Neural progenitor cell (in vitro differentiated cells): ENCODE results near the gene B9D1. TPM values are rescaled to one million over a fixed set of nuclear protein-coding genes. Genes with fewer than 3 reads are reported as not detected.

Experiments
- DNase-seq: peaks from one replicate; pipeline ENCODE4 v3.0.0-alpha.2; 2016; ENCODE audit warnings: low spot score
- H2AFZ ChIP-seq: fragments of 200-600 bp; sonication (generic); replicated peaks from 2 replicates; pipeline ENCODE4 v1.6.1; 2016; ENCODE audit warnings: antibody characterized with exemption
- H3F3A ChIP-seq: fragments of 200-600 bp; sonication (generic); 2 replicates; pipeline ENCODE4 v1.6.1; 2016; ENCODE audit warnings: antibody characterized with exemption, low read depth
- H3K27ac ChIP-seq: fragments of 200-600 bp; sonication (generic); 2 replicates; pipeline ENCODE4 v1.5.1; 2016; ENCODE audit warnings: mild to moderate bottlenecking
- H3K27me3 ChIP-seq: fragments of 200-600 bp; sonication (generic); 2 replicates; pipeline ENCODE4 v1.6.1; 2016; ENCODE audit warnings: mild to moderate bottlenecking, moderate library complexity
- H3K36me3 ChIP-seq: fragments of 200-600 bp; sonication (generic); 2 replicates; pipeline ENCODE4 v1.5.1; 2016
- H3K4me1 ChIP-seq: fragments of 200-600 bp; sonication (generic); 2 replicates; pipeline ENCODE4 v1.6.1; 2016; ENCODE audit warnings: mixed run types
- H3K4me2 ChIP-seq: fragments of 200-600 bp; sonication (generic); 2 replicates; pipeline ENCODE4 v1.6.1; 2016
- H3K4me3 ChIP-seq: fragments of 200-600 bp; sonication (generic); 2 replicates; pipeline ENCODE4 v1.5.1; 2016
- H3K79me2 ChIP-seq: fragments of 200-600 bp; sonication (generic); 2 replicates; pipeline ENCODE4 v1.6.1; 2016; ENCODE audit warnings: low read depth
- H3K9ac ChIP-seq: fragments of 200-600 bp; sonication (generic); 2 replicates; pipeline ENCODE4 v1.6.1; 2016
- H3K9me3 ChIP-seq: fragments of 200-600 bp; sonication (generic); 2 replicates; pipeline ENCODE4 v1.5.1; 2016; ENCODE audit warnings: low read depth
- H4K20me1 ChIP-seq: fragments of 200-600 bp; sonication (generic); 2 replicates; pipeline ENCODE4 v1.6.1; 2016; ENCODE audit warnings: low read depth
- H3K27ac Mint-ChIP-seq: 3 replicates; pipeline ENCODE4 v1.8.0; 2021; ENCODE audit warnings: mixed read lengths
- H3K27me3 Mint-ChIP-seq: 2 replicates; pipeline ENCODE4 v1.8.0; 2022; ENCODE audit warnings: low read depth, mild to moderate bottlenecking, inconsistent platforms, moderate library complexity, mixed read lengths; ENCODE audit not compliant: insufficient read depth
- H3K36me3 Mint-ChIP-seq: 3 replicates; pipeline ENCODE4 v1.8.0; 2021; ENCODE audit warnings: mixed read lengths
- H3K4me1 Mint-ChIP-seq: 3 replicates; pipeline ENCODE4 v1.8.0; 2021; ENCODE audit warnings: mixed read lengths
- H3K4me3 Mint-ChIP-seq: 3 replicates; pipeline ENCODE4 v1.8.0; 2021; ENCODE audit warnings: mild to moderate bottlenecking, moderate library complexity, mixed read lengths
- H3K9me3 Mint-ChIP-seq: 3 replicates; pipeline ENCODE4 v1.8.0; 2020; ENCODE audit warnings: mixed read lengths
- EZH2 ChIP-seq: fragments of 200-600 bp; sonication (generic); IDR thresholded peaks from 2 replicates; pipeline ENCODE4 v1.6.1; 2017; ENCODE audit warnings: antibody characterized with exemption, mild to moderate bottlenecking, moderate library complexity
- EZH2phosphoT487 ChIP-seq: fragments of 200-600 bp; sonication (generic); IDR thresholded peaks from 2 replicates; pipeline ENCODE4 v1.6.1; 2017; ENCODE audit warnings: antibody characterized with exemption
- total RNA-seq: library from RNA; depleted of rRNA; stranded (reverse); fragments of >200 nt; gene quantifications from 2 replicates; pipeline ENCODE4 v1.2.3, GENCODE V29; 2015; ENCODE audit warnings: low replicate concordance
- TF ChIP-seq, protein P1 (sequence below): fragments of 200-600 bp; sonication (generic); IDR thresholded peaks from 2 replicates; pipeline ENCODE4 v1.5.1; 2017; ENCODE audit warnings: antibody characterized with exemption, mild to moderate bottlenecking

The B9D1 gene
- total RNA-seq, 1 donor from 2014 or later: 15.1 TPM

GRCh38 chr17:19372011-19372370 is 9.5 kb upstream of the B9D1 start:
- Mint-ChIP-seq H3K4me1 (peaks cover 6% of the 10 kb centered on the region), H3K27me3 (peaks cover 6% of the 10 kb centered on the region), H3K9me3 (no peaks in the 10 kb centered on the region), H3K4me3 (no peak overlapping the region), H3K27ac (peak overlapping the region; percentile 46), H3K36me3 (no peaks in the 10 kb centered on the region)
- Histone ChIP-seq H3F3A (peaks cover 12% of the 10 kb centered on the region), H4K20me1 (no peaks in the 10 kb centered on the region), H3K9ac (no peak overlapping the region), H3K79me2 (peaks cover 20% of the 10 kb centered on the region), H3K9me3 (no peaks in the 10 kb centered on the region), H2AFZ (no peak overlapping the region), H3K4me3 (no peak overlapping the region), H3K27ac (no peak overlapping the region), H3K36me3 (no peaks in the 10 kb centered on the region), H3K27me3 (no peaks in the 10 kb centered on the region), H3K4me1 (peaks cover 4% of the 10 kb centered on the region), H3K4me2 (no peak overlapping the region)
- DNase-seq: no peak
- TF ChIP-seq, protein P1, sequence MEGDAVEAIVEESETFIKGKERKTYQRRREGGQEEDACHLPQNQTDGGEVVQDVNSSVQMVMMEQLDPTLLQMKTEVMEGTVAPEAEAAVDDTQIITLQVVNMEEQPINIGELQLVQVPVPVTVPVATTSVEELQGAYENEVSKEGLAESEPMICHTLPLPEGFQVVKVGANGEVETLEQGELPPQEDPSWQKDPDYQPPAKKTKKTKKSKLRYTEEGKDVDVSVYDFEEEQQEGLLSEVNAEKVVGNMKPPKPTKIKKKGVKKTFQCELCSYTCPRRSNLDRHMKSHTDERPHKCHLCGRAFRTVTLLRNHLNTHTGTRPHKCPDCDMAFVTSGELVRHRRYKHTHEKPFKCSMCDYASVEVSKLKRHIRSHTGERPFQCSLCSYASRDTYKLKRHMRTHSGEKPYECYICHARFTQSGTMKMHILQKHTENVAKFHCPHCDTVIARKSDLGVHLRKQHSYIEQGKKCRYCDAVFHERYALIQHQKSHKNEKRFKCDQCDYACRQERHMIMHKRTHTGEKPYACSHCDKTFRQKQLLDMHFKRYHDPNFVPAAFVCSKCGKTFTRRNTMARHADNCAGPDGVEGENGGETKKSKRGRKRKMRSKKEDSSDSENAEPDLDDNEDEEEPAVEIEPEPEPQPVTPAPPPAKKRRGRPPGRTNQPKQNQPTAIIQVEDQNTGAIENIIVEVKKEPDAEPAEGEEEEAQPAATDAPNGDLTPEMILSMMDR: no peak
- TF ChIP-seq EZH2 (no peak), EZH2phosphoT487 (no peak)

DNA sequence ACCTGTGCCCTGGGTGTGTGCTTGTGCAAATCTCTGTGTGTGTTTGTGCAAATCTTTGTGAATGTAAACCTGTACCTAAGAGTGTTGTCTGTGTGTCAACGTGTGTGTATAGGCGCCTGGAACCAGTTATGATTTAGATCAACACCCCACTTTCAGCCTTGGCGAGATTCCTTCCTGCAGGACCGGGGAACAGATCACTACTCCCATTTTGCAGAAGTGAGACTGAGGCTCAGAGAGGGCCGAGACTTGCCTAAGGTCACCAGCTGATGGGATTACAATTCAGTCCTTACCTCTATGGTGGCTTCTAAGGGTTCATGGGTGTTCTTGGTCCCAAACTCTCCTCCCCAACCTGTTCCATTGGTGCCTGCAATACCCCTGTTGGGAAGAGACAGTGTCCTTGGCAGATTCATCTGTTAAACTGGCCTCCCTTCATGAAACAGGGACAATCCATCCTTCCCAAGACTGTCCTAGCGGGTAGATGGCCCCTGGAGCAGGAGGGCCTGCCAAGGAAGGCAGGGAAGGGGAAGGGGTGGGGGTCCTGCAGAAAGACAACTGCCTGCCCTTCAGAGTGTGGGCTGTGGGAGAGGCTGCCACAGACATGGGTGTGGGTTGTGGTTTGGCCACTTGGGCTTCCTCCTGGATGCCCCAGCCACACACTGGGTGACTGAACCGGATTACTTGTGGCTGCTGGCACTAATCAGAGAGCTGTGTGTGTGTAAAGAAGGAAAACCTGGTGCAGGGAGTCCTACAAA is 8.9 kb upstream of the B9D1 start:
- H3K36me3 Mint-ChIP-seq: no peaks in the 10 kb centered on the region
- Histone ChIP-seq H3K27me3 (no peaks in the 10 kb centered on the region), H3K36me3 (no peaks in the 10 kb centered on the region), H2AFZ (no peak overlapping the region), H3K4me1 (peaks cover 4% of the 10 kb centered on the region), H3K4me3 (no peak overlapping the region), H3K9ac (no peak overlapping the region), H4K20me1 (no peaks in the 10 kb centered on the region), H3K9me3 (no peaks in the 10 kb centered on the region), H3K4me2 (no peak overlapping the region), H3F3A (peaks cover 9% of the 10 kb centered on the region), H3K27ac (no peak overlapping the region), H3K79me2 (peaks cover 14% of the 10 kb centered on the region)
- H3K4me3 Mint-ChIP-seq: no peak overlapping the region
- no peaks in the 10 kb centered on the region for H3K9me3 Mint-ChIP-seq
- peak overlapping the region; percentile 50 for H3K27ac Mint-ChIP-seq
- H3K27me3 Mint-ChIP-seq: peaks cover 6% of the 10 kb centered on the region
- DNase-seq: no peak
- peaks cover 3% of the 10 kb centered on the region for H3K4me1 Mint-ChIP-seq
- TF ChIP-seq EZH2phosphoT487: no peak
- no peak for TF ChIP-seq EZH2
- TF ChIP-seq, protein P1: no peak

- Mint-ChIP-seq H3K4me1 (no peaks in the 10 kb centered on the region), H3K27ac (no peak overlapping the region), H3K27me3 (peaks cover 6% of the 10 kb centered on the region), H3K36me3 (no peaks in the 10 kb centered on the region), H3K9me3 (no peaks in the 10 kb centered on the region), H3K4me3 (no peak overlapping the region)
- Histone ChIP-seq H3K36me3 (no peaks in the 10 kb centered on the region), H3K9me3 (no peaks in the 10 kb centered on the region), H3K27me3 (no peaks in the 10 kb centered on the region), H3K4me2 (no peak overlapping the region), H3K27ac (no peak overlapping the region), H3K4me3 (no peak overlapping the region), H2AFZ (no peak overlapping the region), H3K9ac (no peak overlapping the region), H3F3A (peaks cover 1% of the 10 kb centered on the region), H3K4me1 (peaks cover 4% of the 10 kb centered on the region), H3K79me2 (peaks cover 6% of the 10 kb centered on the region), H4K20me1 (no peaks in the 10 kb centered on the region)
- TF ChIP-seq, protein P1: no peak
- no peak for TF ChIP-seq EZH2
- DNase-seq: no peak
These were observed 8.0 kb upstream of the B9D1 start for GRCh38 chr17:19370493-19370960.
